GM10248 (cell line): ENCODE data around the gene CCNC.

Source experiments
- CTCF ChIA-PET: fragments of 300-600 bp; sonication (Branson Sonifier 250); formaldehyde crosslinking; extraction: SDS; loops from one replicate; lab custom pipeline; 2021; ENCODE audit warnings: antibody characterized with exemption; lab: Yijun Ruan, JAX
- POLR2A ChIA-PET: fragments of 350-650 bp; sonication (Branson Sonifier 250); formaldehyde crosslinking; extraction: SDS; loops from one replicate; lab custom pipeline; 2020; ENCODE audit warnings: antibody characterized with exemption; lab: Yijun Ruan, JAX
- DNase-seq: peaks from one replicate; pipeline ENCODE4 v3.0.0; 2012; ENCODE audit errors: extremely low spot score
- TF ChIP-seq, protein P1 (sequence below): IDR thresholded peaks from 2 replicates; pipeline ENCODE4 v1.5.1; 2012; ENCODE audit warnings: mild to moderate bottlenecking, low read depth; ENCODE audit errors: extremely low read depth, missing control alignments, control extremely low read depth

CCNC gene

DNA sequence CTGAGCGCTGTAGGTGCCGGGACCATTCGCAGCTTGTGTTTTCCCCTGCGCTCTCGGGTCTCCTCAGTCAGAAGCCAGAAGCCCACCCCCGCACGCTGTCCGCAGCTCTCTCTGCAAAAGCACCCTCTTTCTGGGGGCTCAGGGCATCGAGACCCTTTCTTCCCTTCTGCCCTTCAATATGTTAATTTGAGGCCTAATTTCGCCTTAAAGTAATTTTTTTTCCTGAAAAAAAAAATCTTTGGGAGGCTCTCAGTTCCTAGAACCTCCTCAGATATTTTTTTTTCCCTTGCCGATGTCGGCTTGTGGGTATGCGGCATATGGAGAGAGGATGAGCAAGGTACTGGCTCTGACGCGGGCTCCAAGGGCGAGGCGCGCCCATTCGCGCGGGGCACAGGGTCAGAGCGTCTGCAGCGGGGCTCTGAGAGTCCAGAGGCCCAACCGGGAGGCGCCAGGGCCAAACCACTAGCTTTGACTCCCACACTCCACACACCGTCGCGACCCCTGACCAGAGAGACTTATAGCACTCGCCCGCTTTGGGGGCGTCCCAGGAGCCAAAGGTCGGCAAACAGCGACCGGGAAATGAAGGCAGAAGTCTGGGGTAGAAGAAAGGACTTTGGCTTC is 39.1 kb upstream of the CCNC start:
- ChIA-PET CTCF (interaction anchor here (1.4 to 2.5 kb wide), 2 partner anchors 19 to 277 kb away, joined by 6 to 12 read pairs; no protein-coding TSS in a partner anchor), POLR2A (no interaction called here)
- DNase-seq = no peak
- TF ChIP-seq, protein P1, sequence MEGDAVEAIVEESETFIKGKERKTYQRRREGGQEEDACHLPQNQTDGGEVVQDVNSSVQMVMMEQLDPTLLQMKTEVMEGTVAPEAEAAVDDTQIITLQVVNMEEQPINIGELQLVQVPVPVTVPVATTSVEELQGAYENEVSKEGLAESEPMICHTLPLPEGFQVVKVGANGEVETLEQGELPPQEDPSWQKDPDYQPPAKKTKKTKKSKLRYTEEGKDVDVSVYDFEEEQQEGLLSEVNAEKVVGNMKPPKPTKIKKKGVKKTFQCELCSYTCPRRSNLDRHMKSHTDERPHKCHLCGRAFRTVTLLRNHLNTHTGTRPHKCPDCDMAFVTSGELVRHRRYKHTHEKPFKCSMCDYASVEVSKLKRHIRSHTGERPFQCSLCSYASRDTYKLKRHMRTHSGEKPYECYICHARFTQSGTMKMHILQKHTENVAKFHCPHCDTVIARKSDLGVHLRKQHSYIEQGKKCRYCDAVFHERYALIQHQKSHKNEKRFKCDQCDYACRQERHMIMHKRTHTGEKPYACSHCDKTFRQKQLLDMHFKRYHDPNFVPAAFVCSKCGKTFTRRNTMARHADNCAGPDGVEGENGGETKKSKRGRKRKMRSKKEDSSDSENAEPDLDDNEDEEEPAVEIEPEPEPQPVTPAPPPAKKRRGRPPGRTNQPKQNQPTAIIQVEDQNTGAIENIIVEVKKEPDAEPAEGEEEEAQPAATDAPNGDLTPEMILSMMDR = no peak

GRCh38 chr6:99606656-99607415 is 38.4 kb upstream of the CCNC start, which contains the start of gene PRDM13:
Gene PRDM13 (plus strand): TSS chr6:99606833. CDS start chr6:99607035, 202 bp downstream.
- no peak for DNase-seq
- TF ChIP-seq, protein P1 = no peak
- ChIA-PET POLR2A (no interaction called here), CTCF (interaction anchor here (1.4 to 2.5 kb wide), 2 partner anchors 18 to 276 kb away, joined by 6 to 12 read pairs; no protein-coding TSS in a partner anchor)

- no peak for DNase-seq
- ChIA-PET CTCF (interaction anchor here (1.1 to 1.7 kb wide), 6 partner anchors 18 to 151 kb away, joined by 3 to 9 read pairs (median 4); no protein-coding TSS in a partner anchor), POLR2A (no interaction called here)
- TF ChIP-seq, protein P1 = no peak
Observed at GRCh38 chr6:99605911-99606655, 37.6 kb upstream of the CCNC start.

DNA sequence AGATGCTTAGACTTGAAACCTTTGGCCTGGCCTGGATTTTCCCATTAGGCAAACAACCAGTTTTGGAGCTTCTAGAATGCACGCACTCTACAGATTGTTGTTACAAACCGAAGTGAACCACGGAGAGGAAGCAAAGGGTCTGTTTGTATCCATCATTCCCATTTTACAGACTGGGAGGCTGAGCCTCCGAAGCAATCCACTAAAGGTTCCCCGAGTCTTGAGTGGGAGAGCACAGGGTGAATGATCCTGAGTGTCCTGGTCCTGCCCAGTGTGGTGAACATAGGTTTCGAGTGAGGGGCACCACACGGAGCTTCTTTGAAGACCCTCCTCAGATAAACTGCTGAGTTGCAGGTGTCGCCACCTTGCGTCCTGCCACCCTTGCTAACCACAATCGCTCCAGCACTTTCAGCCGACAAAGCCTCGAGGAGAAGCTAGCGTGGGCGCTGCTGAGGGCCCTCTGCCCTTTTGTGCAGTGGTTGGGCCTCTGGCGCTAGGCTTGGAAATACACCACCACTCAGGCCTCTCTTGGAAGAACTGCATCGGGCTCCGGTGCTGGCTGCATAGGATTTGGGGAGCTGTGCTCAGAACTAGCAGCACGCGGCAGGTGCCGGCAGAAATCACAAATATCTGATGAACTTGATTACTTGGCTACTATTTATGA is 36.7 kb upstream of the CCNC start:
- no peak for DNase-seq
- POLR2A ChIA-PET = no interaction called here
- TF ChIP-seq, protein P1 = no peak
- CTCF ChIA-PET = interaction anchor here (1.1 to 1.7 kb wide), 6 partner anchors 17 to 151 kb away, joined by 3 to 9 read pairs (median 4); no protein-coding TSS in a partner anchor

DNA sequence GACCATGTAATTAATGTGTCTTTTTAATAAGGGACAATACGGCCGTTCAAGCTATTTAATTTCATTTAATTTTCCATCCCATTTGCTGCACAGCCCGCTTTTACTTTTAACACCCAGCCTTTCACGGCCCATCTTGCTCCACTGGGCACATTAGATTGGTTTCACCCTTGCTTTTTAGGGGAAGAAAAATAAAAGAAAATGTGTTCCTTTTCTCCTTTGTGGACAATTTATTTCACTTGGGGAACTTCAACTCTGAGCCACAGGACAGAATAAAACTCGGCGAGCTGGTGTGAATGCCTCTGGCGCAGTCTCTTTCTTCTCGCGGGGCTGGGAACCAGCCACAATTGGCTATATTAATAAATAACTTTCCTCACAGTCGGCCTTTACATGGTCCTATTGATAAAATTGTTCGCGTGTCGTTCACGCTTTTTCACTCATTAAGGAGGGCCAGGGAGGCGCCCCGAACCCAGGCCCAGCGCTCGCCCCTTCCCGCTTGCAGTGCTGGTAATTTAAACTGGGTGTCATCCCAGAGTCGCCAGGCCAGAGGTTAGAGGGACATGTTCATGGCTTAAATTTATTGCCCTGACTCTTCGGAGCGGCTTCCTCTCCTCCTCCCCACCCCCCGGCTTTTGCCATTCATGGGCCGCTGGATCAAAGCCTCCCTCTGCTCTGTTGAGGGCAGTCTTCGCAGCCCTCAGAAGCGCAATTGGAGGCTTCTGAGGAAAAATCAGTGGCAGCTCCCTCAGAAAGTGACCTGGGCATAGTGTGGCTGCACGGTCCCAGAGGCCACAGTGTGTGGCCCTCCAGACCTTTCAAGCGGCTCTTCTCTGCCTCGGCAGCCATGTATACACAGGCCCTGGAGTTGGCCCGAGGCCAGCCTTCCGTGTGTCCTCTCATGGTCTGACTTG is 36.0 kb upstream of the CCNC start:
- TF ChIP-seq, protein P1 = no peak
- ChIA-PET CTCF (interaction anchor here (1.1 to 3.1 kb wide), 8 partner anchors 8 to 152 kb away, joined by 3 to 21 read pairs (median 4); no protein-coding TSS in a partner anchor), POLR2A (no interaction called here)
- no peak for DNase-seq
